GM12878 (cell line): ENCODE measurements around the gene RIT2. TPM values are rescaled to one million over a fixed set of nuclear protein-coding genes. Genes with fewer than 3 reads are reported as not detected.

Source experiments
- ATAC-seq: fragments of 200-7000 bp; cut with Tn5 transposase; 3 replicates; pipeline ENCODE4 v1.9.1; 2020; ENCODE audit warnings: mild to moderate bottlenecking, moderate library complexity
- BruUV-seq: library from RNA; stranded (reverse); fragments of 400-500 nt; replicated peaks from 2 replicates; lab custom pipeline; 2021; lab: Mats Ljungman, UMichigan
- CTCF ChIA-PET: fragments of 300-600 bp; sonication (Branson Sonifier 250); formaldehyde crosslinking; extraction: SDS; loops from one replicate; lab custom pipeline; 2021; ENCODE audit warnings: inconsistent platforms; lab: Yijun Ruan, JAX
- POLR2A ChIA-PET: fragments of 350-600 bp; formaldehyde crosslinking; extraction: SDS; loops from one replicate; lab custom pipeline; 2021; ENCODE audit warnings: inconsistent platforms; lab: Charles Lee
- RAD21 ChIA-PET: fragments of 300-600 bp; sonication (Branson Sonifier 250); formaldehyde crosslinking; loops from one replicate; lab custom pipeline; 2023; ENCODE audit warnings: antibody characterized with exemption; ENCODE audit not compliant: unreplicated experiment; lab: Charles Lee
- SMC1A ChIA-PET: fragments of 300-600 bp; sonication (Branson Sonifier 250); formaldehyde crosslinking; loops from one replicate; lab custom pipeline; 2023; ENCODE audit not compliant: unreplicated experiment, uncharacterized antibody; lab: Charles Lee
- DNase-seq: peaks from one replicate; pipeline ENCODE4 v3.0.0-alpha.2; 2011; ENCODE audit warnings: low read depth, low spot score
- FAIRE-seq: peaks from 3 replicates; lab custom pipeline; 2011; peaks lifted over from hg19 to GRCh38; lab: Jason Lieb, UNC
- H2AFZ ChIP-seq: 2 replicates; pipeline ENCODE4 v1.6.0; 2011; ENCODE audit warnings: low read depth, low read length, control low read depth; ENCODE audit not compliant: control insufficient read depth
- H3K27ac ChIP-seq: 2 replicates; pipeline ENCODE4 v1.5.1; 2011; ENCODE audit warnings: control low read depth; ENCODE audit not compliant: control insufficient read depth, insufficient read depth
- H3K27me3 ChIP-seq, 2 experiments: replicated peaks in 1 of 2; 2 replicates each; pipeline versions ENCODE4 v1.6.0 to v1.6.1; 2011; ENCODE audit warnings: low read length in 1 of 2; ENCODE audit not compliant: control insufficient read depth in 2 of 2, insufficient read depth in 2 of 2
- H3K36me3 ChIP-seq, 2 experiments: 2 replicates each; pipeline ENCODE4 v1.5.1; 2011; ENCODE audit warnings: low read length in 1 of 2; ENCODE audit not compliant: control insufficient read depth in 2 of 2, insufficient read depth in 2 of 2
- H3K4me1 ChIP-seq: 2 replicates; pipeline ENCODE4 v1.6.1; 2011; ENCODE audit warnings: mild to moderate bottlenecking, low read length, moderate library complexity, mixed read lengths; ENCODE audit not compliant: control insufficient read depth, insufficient read depth
- H3K4me2 ChIP-seq: 2 replicates; pipeline ENCODE4 v1.6.0; 2011; ENCODE audit warnings: control low read depth; ENCODE audit not compliant: control insufficient read depth, insufficient read depth
- H3K4me3 ChIP-seq: fragments of 200-600 bp; sonication (generic); 2 replicates; pipeline ENCODE4 v1.5.1; 2016
- H3K79me2 ChIP-seq: 2 replicates; pipeline ENCODE4 v1.6.0; 2011; ENCODE audit warnings: low read length; ENCODE audit not compliant: control insufficient read depth, insufficient read depth
- H3K9ac ChIP-seq: 2 replicates; pipeline ENCODE4 v1.8.0; 2011; ENCODE audit warnings: low read length, control low read depth, mixed read lengths; ENCODE audit not compliant: control insufficient read depth, insufficient read depth
- H3K9me3 ChIP-seq: replicated peaks from 3 replicates; pipeline ENCODE4 v1.5.1; 2011; ENCODE audit warnings: mild to moderate bottlenecking, low read length; ENCODE audit not compliant: control insufficient read depth, insufficient read depth
- H4K20me1 ChIP-seq: 2 replicates; pipeline ENCODE4 v1.6.0; 2011; ENCODE audit not compliant: control insufficient read depth, insufficient read depth
- CHD4 ChIP-seq: fragments of 200-600 bp; sonication (generic); IDR thresholded peaks from 2 replicates; pipeline ENCODE4 v1.6.1; 2016; ENCODE audit warnings: mild to moderate bottlenecking
- HDAC2 ChIP-seq: fragments of 200-600 bp; sonication (generic); IDR thresholded peaks from 2 replicates; pipeline ENCODE4 v1.6.1; 2017
- IRF4 ChIP-seq: IDR thresholded peaks from 2 replicates; pipeline ENCODE4 v1.6.1; 2011; ENCODE audit warnings: low read depth, low read length
- KLF5 ChIP-seq: fragments of 450-650 bp; IDR thresholded peaks from 2 replicates; pipeline ENCODE4 v1.6.1; 2014; ENCODE audit warnings: mild to moderate bottlenecking; ENCODE audit not compliant: partially characterized antibody
- RCOR1 ChIP-seq: conservative IDR thresholded peaks from 2 replicates; pipeline ENCODE4 v1.6.1; 2012; ENCODE audit warnings: low read depth, low read length, improper control_type of control experiment
- TARDBP ChIP-seq: IDR thresholded peaks from 2 replicates; pipeline ENCODE4 v1.6.1; 2016; ENCODE audit warnings: borderline replicate concordance
- WGBS: methylation state at CpG from one replicate; pipeline ENCODE4 v1.1.6; 2016; ENCODE audit warnings: low lambda C conversion rate; ENCODE audit not compliant: insufficient replicate concordance, insufficient coverage; ENCODE audit errors: missing lambda C conversion rate; 5-methylcytosine and 5-hydroxymethylcytosine counted together
- in situ Hi-C: fragments of 300-500 bp; cut with MboI; formaldehyde crosslinking; loops from 9 replicates; pipeline ENCODE4 v1.14.3; 2018; ENCODE audit warnings: mixed read lengths
- intact Hi-C: fragments of 100-400 bp; cut with micrococcal nuclease; formaldehyde crosslinking; loops from one replicate; pipeline ENCODE4 v1.14.2; 2022; ENCODE audit not compliant: unreplicated experiment
- polyA plus RNA-seq, 11 experiments: library from polyadenylated mRNA; depleted of rRNA in 4 of 11; unstranded in 6 of 11; stranded (reverse) in 5 of 11; fragments of >200 nt; fragmentation: Nextera tagmentation in 4 of 11; fragmentation: Illumina TruSeq in 1 of 11; extraction: Ambion mirVana in 4 of 11; extraction: Trizol in 1 of 11; gene quantifications; 1 replicate in 1 of 11; 2 replicates in 10 of 11; pipeline versions ENCODE4 v1.2.1 to v1.2.3, GENCODE V29; 2011 to 2016; ENCODE audit warnings: inconsistent platforms in 2 of 11, missing spikeins in 2 of 11, low read depth in 1 of 11
- total RNA-seq, 4 experiments: library from RNA; depleted of rRNA in 3 of 4; stranded (reverse); fragments of >200 nt in 3 of 4; fragmentation: Illumina TruSeq in 1 of 4; extraction: Trizol in 1 of 4; gene quantifications; 2 replicates each; pipeline versions ENCODE4 v1.2.1 to v1.2.3, GENCODE V29; 2013 to 2021

Gene RIT2
- total and polyA plus RNA-seq, 10 of the 15 experiments (the other 5 are each of a cell fraction or from before 2014, with no cell fraction given): not detected

DNA sequence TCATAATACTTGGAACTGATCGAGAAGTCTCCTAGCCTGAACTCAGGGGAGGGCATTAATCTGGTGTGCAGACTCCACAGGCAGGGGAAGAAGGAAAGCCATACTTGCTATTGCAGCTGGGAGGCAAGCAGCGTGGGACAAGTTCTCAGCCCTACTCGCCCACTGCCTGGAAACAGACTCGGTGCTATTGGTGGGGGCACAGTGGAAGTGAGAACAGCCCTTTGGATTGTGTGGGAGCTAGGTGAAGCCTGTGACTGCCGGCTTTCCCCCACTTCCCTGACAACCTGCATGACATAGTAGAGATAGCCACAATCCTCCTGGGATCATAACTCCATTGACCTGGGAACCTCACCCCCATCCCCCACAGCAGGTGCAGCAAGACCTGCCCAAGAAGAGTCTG, 301.3 kb downstream of the RIT2 start:
- Histone ChIP-seq H3K9ac (no peak overlapping the region), H3K4me2 (no peak overlapping the region), H3K4me1 (no peaks in the 10 kb centered on the region), H2AFZ (no peak overlapping the region), H4K20me1 (no peaks in the 10 kb centered on the region), H3K9me3 (no peaks in the 10 kb centered on the region), H3K4me3 (no peak overlapping the region), H3K27me3 (no peaks in the 10 kb centered on the region), H3K79me2 (no peaks in the 10 kb centered on the region), H3K27ac (no peak overlapping the region)
- ATAC-seq: no peak
- ChIA-PET POLR2A (no interaction called here), SMC1A (interaction anchor here (1.0 kb wide), 1 partner anchor 21 kb away, joined by 5 read pairs; no protein-coding TSS in a partner anchor), RAD21 (no interaction called here), CTCF (no interaction called here)
- 8% methylated on average over 5 of the region's 5 CpGs for WGBS
- no TSS peak for BruUV-seq
- no peak for DNase-seq
- no peak for FAIRE-seq
- in situ Hi-C loops: no loop called here
- TF ChIP-seq HDAC2: no peak
- TF ChIP-seq, all 136 proteins: peak for 0
- H3K36me3 ChIP-seq: no peaks in the 10 kb centered on the region
- intact Hi-C loops: no loop called here

DNA sequence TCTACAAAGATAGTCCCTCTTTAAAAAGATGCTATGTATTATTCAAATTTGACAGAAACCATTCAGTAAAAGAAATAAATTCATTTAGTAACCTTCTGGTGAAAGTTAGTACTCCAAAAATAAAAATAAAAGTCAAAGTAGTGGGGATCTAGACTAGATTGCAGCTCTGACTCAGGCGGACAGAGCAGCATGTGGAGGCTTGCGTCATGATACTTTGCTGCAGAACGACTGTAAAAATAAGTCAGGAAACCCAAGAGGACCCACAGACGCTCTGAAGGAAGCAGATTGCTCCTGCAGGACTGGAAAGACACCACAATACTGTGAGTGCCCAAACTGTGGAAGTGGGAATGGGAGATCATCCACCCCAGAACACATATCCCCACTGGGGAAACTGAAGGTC, 301.9 kb downstream of the RIT2 start:
- no peaks in the 10 kb centered on the region for H3K79me2 ChIP-seq
- intact Hi-C loops (no loop called here), in situ Hi-C loops (no loop called here)
- POLR2A ChIA-PET: no interaction called here
- no peaks in the 10 kb centered on the region for H3K4me1 ChIP-seq
- 23% methylated on average over 4 of the region's 4 CpGs for WGBS
- no peak overlapping the region for H3K27ac ChIP-seq
- no peak overlapping the region for H3K4me2 ChIP-seq
- H3K36me3 ChIP-seq: no peaks in the 10 kb centered on the region
- no peak overlapping the region for H2AFZ ChIP-seq
- H3K27me3 ChIP-seq: no peaks in the 10 kb centered on the region
- no peak overlapping the region for H3K4me3 ChIP-seq
- no peak for TF ChIP-seq RCOR1
- TF ChIP-seq CHD4: no peak
- no peak for TF ChIP-seq TARDBP
- no peak for TF ChIP-seq IRF4
- TF ChIP-seq KLF5: no peak
- H3K9ac ChIP-seq: no peak overlapping the region
- SMC1A ChIA-PET: interaction anchor here (1.0 kb wide), 1 partner anchor 20 kb away, joined by 5 read pairs; no protein-coding TSS in a partner anchor
- no peak for DNase-seq
- BruUV-seq: no TSS peak
- H3K9me3 ChIP-seq: no peaks in the 10 kb centered on the region
- RAD21 ChIA-PET: no interaction called here
- ATAC-seq: no peak
- no peak for FAIRE-seq
- CTCF ChIA-PET: no interaction called here
- H4K20me1 ChIP-seq: no peaks in the 10 kb centered on the region
